ENCODE results near the gene RNF126.
"Not testable (repeated sequence)": the region's sequence is repeated elsewhere in the genome, so short reads cannot be mapped to it uniquely, and the experiment has no call there.

RNF126 gene

DNA sequence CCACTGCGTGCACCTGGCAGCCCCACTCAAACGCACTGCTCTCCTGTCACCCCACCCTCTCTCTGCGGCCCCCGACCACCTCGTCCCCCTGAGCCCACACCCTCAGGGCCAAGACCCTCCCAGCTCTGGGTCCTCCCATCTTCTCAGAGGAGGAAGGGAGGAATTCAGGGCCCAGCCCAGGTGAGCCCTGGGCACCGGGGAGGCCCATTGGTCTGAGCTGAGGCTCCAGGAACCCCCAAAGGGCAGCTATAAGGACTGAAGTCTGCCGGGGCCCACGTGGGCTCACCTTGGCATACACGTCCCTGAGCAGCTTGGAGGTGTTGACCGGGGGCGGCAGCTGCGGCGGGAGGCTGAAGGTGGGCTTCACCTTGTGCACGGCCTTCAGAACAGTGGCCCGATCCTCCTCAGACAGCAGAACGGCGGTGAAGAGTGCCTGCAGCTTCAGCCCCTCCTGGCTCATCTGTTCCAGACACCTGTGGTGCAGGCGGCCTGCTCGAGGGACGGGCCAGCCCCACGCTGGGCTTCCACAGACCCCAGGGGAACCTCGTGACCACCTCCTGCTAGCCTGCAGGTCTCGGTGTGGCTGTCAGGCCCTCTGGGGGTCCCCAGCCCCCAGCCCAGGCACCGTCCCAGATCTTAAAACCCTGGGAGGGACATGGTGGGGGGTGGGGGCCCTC lies 38.4 kb downstream of the RNF126 start:
- no peak for DNase-seq

DNA sequence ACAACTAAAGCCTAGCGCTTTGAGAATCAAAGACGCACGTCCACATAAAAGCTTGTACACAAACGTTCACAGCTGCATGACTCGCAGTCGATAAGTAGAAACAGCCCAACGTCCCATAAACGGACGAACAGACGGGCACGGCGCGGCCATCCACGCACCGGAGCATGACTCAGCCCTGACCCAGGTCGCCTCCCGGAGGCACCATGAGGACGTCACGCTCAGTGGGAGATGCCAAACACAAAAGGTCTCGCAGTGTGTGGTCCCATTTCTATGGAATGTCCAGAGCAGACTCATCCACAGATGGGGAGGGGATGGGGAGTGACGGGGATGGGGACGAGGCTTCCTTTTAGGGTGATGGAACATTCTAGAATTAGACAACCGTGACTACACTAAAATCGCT lies 39.0 kb downstream of the RNF126 start:
- DNase-seq: no peak

- no peak for DNase-seq
These were observed 39.7 kb downstream of the RNF126 start for GRCh38 chr19:623175-623916.

DNA sequence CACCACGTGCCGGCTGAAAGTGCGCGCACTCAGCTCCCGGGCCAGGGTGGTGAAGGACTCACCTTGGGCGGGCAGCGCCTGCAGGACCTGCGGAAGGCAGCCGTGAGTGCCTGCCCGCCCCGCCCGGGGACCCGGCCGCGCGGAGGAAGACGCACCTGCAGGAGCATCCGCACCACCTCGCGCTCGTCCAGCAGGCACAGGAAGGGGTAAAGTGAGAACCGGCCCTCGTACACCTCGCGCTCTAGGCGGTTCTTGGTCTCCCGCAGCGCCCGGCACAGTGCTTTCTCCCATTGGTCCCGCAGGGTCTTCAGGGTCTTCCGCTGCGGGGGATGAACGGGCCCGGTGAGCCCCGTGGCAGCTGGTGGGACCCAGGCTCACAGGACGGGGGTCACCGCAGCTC lies 40.3 kb downstream of the RNF126 start:
- no peak for DNase-seq

- no peak for DNase-seq
These were observed 41.2 kb downstream of the RNF126 start for GRCh38 chr19:621819-622218.

GRCh38 chr19:621191-621590 lies 41.8 kb downstream of the RNF126 start:
- not testable (repeated sequence) for DNase-seq

DNA sequence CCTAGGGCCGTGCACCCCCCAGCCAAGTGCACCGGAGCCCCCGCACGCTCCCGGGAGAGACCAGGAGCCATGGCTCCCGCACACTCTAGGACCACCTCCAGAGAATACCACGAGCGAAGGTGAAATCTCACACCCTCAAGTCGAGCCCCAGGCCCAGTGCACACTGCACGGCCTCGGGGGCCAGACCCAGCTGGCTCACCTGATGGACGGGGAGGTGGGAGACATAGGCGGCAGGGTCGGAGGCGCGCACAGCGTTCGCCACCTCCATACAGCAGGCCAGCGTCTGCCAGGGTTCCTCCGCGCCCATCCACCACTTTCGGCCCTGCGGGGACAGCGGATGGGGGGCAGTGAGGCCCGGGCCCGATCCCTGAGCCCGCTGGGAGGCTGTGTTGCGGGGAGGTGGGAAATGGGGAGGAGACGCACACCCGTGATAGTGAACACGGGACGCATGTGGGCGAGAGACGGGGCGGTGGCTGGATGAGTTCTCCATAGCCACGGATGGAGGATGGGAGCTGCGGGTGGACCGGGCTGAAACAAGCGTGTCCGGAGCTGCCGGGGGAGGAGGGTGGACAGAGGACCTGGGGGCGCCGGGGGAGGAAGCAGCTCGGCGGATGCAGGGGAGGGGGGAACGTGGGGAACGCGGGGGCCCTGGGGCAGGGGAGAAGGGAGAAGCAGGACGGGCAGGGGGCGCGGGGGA lies 42.7 kb downstream of the RNF126 start:
- no peak for DNase-seq

- DNase-seq: no peak
These were observed 43.6 kb downstream of the RNF126 start for GRCh38 chr19:619286-620002.

- no peak for DNase-seq
These were observed 44.2 kb downstream of the RNF126 start for GRCh38 chr19:618674-619285.

DNA sequence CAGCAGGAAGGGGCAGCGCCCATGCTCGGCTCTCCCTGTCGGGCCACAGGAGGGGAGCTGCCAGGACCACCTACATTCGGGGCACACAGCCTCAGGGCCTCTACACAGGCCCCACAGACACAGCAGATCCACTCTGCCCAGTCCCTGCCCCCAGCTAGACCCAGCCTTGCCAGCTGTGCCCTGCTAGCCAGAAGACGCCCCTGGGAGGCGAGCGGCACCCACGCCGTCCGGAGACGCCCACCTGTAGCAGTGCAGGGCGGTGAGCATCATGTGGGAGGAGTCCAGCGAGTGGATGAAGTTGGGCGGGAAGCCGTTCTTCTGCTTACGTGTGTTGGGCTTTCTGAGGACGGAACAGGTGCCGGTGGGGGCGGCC lies 44.8 kb downstream of the RNF126 start:
- DNase-seq: no peak

GRCh38 chr19:617551-618246 lies 45.3 kb downstream of the RNF126 start:
- DNase-seq: no peak

DNA sequence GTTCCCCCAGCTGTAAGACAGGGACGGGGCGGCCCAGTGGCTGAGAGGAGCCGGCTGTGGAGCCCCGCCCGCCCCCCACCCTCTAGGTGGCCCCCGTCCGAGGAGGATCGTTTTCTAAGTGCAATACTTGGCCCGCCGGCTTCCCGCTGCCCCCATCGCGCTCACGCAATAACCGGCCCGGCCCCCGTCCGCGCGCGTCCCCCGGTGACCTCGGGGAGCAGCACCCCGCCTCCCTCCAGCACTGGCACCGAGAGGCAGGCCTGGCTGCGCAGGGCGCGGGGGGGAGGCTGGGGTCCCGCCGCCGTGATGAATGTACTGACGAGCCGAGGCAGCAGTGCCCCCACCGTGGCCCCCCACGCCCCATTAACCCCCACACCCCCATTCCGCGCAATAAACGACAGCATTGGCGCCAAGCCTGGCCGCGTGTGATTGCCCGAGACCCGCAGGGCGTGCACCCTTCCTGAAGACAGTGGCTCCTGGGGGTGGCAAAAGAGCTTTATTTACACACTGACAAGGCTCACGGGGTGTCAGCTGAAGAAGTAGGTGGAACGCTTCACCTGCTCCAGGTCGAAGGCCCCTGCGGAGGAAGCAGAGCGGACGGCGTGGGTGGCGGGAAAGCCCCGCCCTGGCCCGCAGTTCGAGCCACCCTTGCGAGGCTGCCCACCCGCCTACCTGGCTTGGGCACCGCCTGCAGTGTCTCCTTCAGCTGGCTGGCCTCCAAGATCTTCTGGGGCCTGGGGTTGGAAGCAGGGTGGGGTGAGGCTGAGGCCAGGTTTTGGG lies 46.1 kb downstream of the RNF126 start:
- no peak for DNase-seq

DNA sequence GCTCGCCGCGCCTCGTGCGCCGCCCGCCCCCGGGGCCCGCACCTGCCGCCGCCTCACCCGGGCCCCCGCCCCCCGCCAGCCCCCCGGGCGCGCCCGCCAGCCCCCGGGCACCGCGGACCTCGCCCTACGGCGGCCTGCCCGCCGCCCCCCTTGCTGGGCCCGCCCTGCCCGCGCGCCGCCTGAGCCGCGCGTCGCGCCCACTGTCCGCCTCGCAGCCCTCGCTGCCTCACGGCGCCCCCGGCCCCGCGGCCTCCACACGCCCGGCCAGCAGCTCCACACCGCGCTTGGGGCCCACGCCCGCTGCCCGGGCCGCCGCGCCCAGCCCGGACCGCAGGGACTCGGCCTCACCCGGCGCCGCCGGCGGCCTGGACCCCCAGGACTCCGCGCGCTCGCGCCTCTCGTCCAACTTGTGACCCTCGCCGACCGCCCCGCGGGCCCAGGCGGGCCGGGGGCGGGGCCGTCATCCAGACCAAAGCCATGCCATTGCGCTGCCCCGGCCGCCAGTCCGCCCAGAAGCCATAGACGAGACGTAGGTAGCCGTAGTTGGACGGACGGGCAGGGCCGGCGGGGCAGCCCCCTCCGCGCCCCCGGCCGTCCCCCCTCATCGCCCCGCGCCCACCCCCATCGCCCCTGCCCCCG lies 46.8 kb downstream of the RNF126 start:
- DNase-seq: no peak

DNA sequence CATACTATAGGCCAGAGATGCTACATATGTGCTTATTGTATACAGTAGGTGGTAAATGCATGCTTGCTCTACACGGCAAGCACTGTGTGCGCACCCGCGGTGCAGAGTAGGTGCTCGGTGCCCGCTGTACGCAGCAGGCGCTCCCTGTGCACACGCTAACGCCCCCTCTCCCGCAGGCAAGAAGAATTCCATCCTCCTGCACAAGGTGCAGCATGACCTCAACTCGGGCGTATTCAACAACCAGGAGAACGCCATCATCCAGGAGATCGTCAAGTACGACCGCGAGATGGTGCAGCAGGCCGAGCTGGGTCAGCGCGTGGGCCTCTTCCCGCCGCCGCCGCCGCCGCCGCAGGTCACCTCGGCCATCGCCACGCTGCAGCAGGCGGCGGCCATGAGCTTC lies 47.4 kb downstream of the RNF126 start:
- DNase-seq: no peak

- no peak for DNase-seq
These were observed 49.1 kb downstream of the RNF126 start for GRCh38 chr19:613732-614567.

GRCh38 chr19:612941-613340 lies 50.1 kb downstream of the RNF126 start:
- no peak for DNase-seq

GRCh38 chr19:611481-611868 lies 51.5 kb downstream of the RNF126 start:
- DNase-seq: peak; percentile 61

- peak; percentile 76 for DNase-seq
These were observed 52.1 kb downstream of the RNF126 start for GRCh38 chr19:610801-611480.

GRCh38 chr19:610071-610800 lies 52.8 kb downstream of the RNF126 start:
- DNase-seq: peak; percentile 60

Data from CD4-positive, alpha-beta T cell treated with Interleukin-17A for 4 hours (primary cell).